Activated CD8-positive, alpha-beta T cell treated with anti-CD3 and anti-CD28 coated beads for 36 hours (primary cell): Measurements from ENCODE around the gene KPTN. TPM values are rescaled to one million over a fixed set of nuclear protein-coding genes. Genes with fewer than 3 reads are reported as not detected.

Experiments
- ATAC-seq: fragments of 200-7000 bp; cut with Tn5 transposase; one replicate; pipeline ENCODE4 v1.10.0; 2021; ENCODE audit warnings: mild to moderate bottlenecking, moderate library complexity
- CTCF ChIA-PET: fragments of 350-600 bp; sonication (Branson Sonifier 250); formaldehyde crosslinking; loops from one replicate; lab custom pipeline; 2021; ENCODE audit warnings: antibody characterized with exemption; lab: Charles Lee
- POLR2A ChIA-PET: fragments of 350-600 bp; sonication (Branson Sonifier 250); formaldehyde crosslinking; loops from one replicate; lab custom pipeline; 2021; ENCODE audit warnings: antibody characterized with exemption; lab: Charles Lee
- DNase-seq: peaks from one replicate; pipeline ENCODE4 v3.0.0-alpha.2; 2020
- H3K27ac Mint-ChIP-seq: one replicate; pipeline ENCODE4 v1.8.0; 2021; ENCODE audit warnings: mild to moderate bottlenecking, mixed read lengths
- H3K27me3 Mint-ChIP-seq: one replicate; pipeline ENCODE4 v1.8.0; 2021; ENCODE audit warnings: mixed read lengths
- H3K36me3 Mint-ChIP-seq: one replicate; pipeline ENCODE4 v1.8.0; 2021; ENCODE audit warnings: low read depth, mixed read lengths
- H3K4me1 Mint-ChIP-seq: one replicate; pipeline ENCODE4 v1.8.0; 2021; ENCODE audit warnings: low read depth, mixed read lengths
- H3K4me3 Mint-ChIP-seq: one replicate; pipeline ENCODE4 v1.8.0; 2021; ENCODE audit warnings: mild to moderate bottlenecking, moderate library complexity, mixed read lengths
- H3K9me3 Mint-ChIP-seq: one replicate; pipeline ENCODE4 v1.8.0; 2021; ENCODE audit warnings: mixed read lengths
- intact Hi-C: fragments of 100-400 bp; cut with micrococcal nuclease; formaldehyde crosslinking; loops from one replicate; pipeline ENCODE4 v1.10.0; 2022
- total RNA-seq, 2 experiments: library from RNA; stranded (reverse); gene quantifications; one replicate each; pipeline ENCODE4 v1.2.3, GENCODE V29; 2021
- TF ChIP-seq, protein P1 (sequence below): fragments of 200-600 bp; IDR thresholded peaks from one replicate; pipeline ENCODE4 v1.8.0; 2022; ENCODE audit warnings: antibody characterized with exemption, mild to moderate bottlenecking

Gene KPTN
- total RNA-seq, 2 experiments from 2014 or later, result 10.4 to 11.0 TPM

DNA sequence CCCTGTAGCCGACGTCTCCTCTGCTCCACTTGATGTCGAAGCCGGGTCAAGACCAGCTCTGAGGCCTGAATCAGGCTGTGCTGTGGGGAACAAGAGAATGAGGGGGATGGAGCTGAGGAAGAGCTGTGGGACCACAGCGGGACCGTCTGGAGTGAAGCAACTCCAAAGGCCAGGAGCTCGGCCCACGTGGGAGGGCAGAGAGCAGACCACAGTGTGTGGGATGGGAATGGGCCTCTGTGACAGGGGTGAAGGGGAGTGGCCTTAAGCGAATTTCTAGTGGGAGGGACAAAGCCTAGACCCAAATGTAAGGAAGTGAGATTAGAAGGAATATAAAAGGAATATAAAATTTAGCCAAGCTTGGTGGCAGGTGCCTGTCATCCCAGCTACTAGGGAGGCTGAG, 8.6 kb downstream of the KPTN start:
- ATAC-seq, result no peak
- CTCF ChIA-PET, result interaction anchor here (2.0 to 2.3 kb wide), 2 partner anchors 8 to 39 kb away, joined by 6 to 10 read pairs; partner anchors contain the start of gene KPTN

DNA sequence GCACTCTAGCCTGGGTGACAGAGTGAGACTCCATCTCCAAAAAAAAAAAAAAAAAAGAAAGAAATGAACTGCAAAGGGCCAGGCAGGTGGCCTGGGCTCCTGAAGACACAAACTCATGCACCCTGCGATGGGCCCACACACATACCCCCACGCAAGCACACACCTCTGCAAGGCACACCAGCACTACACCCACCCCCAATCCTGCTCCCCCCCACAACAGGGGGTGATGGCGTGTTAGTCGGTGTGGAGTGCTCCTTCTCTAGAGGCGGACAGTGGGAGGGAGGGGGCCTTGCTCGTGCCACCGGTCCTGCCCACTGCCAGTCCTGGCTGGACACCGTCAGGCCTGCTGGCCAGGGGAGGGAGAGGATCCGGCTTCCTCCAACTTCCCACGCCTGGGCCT, 10.7 kb downstream of the KPTN start:
- intact Hi-C loops, result no loop called here
- Mint-ChIP-seq H3K9me3 (no peaks in the 10 kb centered on the region), H3K36me3 (peaks cover 1% of the 10 kb centered on the region), H3K4me3 (no peak overlapping the region), H3K27me3 (peaks cover 25% of the 10 kb centered on the region), H3K4me1 (peaks cover 11% of the 10 kb centered on the region), H3K27ac (no peak overlapping the region)
- TF ChIP-seq, protein P1, sequence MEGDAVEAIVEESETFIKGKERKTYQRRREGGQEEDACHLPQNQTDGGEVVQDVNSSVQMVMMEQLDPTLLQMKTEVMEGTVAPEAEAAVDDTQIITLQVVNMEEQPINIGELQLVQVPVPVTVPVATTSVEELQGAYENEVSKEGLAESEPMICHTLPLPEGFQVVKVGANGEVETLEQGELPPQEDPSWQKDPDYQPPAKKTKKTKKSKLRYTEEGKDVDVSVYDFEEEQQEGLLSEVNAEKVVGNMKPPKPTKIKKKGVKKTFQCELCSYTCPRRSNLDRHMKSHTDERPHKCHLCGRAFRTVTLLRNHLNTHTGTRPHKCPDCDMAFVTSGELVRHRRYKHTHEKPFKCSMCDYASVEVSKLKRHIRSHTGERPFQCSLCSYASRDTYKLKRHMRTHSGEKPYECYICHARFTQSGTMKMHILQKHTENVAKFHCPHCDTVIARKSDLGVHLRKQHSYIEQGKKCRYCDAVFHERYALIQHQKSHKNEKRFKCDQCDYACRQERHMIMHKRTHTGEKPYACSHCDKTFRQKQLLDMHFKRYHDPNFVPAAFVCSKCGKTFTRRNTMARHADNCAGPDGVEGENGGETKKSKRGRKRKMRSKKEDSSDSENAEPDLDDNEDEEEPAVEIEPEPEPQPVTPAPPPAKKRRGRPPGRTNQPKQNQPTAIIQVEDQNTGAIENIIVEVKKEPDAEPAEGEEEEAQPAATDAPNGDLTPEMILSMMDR, result no peak
- POLR2A ChIA-PET, result interaction anchor here (1.0 to 1.6 kb wide), 2 partner anchors 43 to 44 kb away, joined by 3 read pairs; no protein-coding TSS in a partner anchor
- CTCF ChIA-PET, result no interaction called here
- ATAC-seq (no peak), DNase-seq (no peak)

More for the DNA sequence above, 8.6 kb downstream of the KPTN start:
- Mint-ChIP-seq H3K9me3 (no peaks in the 10 kb centered on the region), H3K36me3 (peaks cover 1% of the 10 kb centered on the region), H3K4me1 (peaks cover 10% of the 10 kb centered on the region), H3K4me3 (no peak overlapping the region), H3K27ac (no peak overlapping the region), H3K27me3 (peaks cover 12% of the 10 kb centered on the region)
- TF ChIP-seq, protein P1, result no peak
- POLR2A ChIA-PET, result interaction anchor here (1.8 kb wide), 1 partner anchor 9 kb away, joined by 7 read pairs; the partner anchor contains the start of gene KPTN
- no peak for DNase-seq
- intact Hi-C loops, result no loop called here

DNA sequence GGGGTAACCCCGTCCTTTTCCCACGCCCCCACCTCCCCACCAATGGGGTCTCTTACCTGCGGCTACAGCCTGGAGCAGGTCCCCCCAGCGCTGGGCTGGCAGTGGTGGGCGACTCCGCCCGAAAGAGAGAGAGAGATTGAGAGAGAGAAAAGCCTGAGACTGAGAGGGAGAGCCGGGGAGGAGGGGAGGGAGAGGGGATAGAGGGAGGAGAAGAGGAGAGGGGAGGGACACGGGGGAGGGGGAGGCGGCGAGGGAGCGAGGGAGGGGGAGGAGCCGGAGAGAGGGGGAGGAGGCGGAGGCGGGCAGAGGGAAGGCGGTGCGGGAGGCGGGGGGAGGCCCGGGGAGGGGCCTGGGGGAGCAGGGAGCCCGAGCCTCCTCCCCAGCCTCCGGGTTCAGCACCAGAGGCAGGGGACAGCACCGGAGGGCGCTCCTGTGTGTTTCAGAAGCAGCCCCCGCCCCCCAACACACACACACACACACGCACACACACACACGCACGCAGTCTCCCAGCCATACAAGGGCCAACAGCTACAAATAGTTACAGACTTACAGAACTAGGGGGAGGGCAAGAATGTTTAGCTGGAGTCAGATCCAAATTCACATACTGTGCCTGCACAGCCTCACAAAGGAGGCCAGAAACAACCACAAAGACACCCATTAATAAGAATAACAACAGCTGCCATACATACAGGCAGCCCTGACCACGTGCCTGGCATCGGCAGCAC, 12.1 kb downstream of the KPTN start, which contains the start of gene SLC8A2:
Gene SLC8A2, minus strand, starts transcription at position 161 of the 725 bp plus-strand sequence. CDS start 5,490 bp downstream, outside the sequence.
- POLR2A ChIA-PET, result interaction anchor here (1.2 to 1.6 kb wide), 2 partner anchors 13 to 46 kb away, joined by 3 read pairs; no protein-coding TSS in a partner anchor
- intact Hi-C loops, result no loop called here
- Mint-ChIP-seq H3K4me3 (no peak within 1 kb of the TSS), H3K4me1 (peaks cover 11% of the 10 kb centered on the region), H3K36me3 (peaks cover 1% of the 10 kb centered on the region), H3K27ac (no peak within 1 kb of the TSS), H3K27me3 (peaks cover 33% of the 10 kb centered on the region), H3K9me3 (no peaks in the 10 kb centered on the region)
- CTCF ChIA-PET, result interaction anchor here (0.6 to 0.9 kb wide), 2 partner anchors 12 to 342 kb away, joined by 3 to 4 read pairs; partner anchors contain the start of gene KPTN
- DNase-seq, result peak; percentile 76
- TF ChIP-seq, protein P1, result no peak
- peak; percentile 90 for ATAC-seq

DNA sequence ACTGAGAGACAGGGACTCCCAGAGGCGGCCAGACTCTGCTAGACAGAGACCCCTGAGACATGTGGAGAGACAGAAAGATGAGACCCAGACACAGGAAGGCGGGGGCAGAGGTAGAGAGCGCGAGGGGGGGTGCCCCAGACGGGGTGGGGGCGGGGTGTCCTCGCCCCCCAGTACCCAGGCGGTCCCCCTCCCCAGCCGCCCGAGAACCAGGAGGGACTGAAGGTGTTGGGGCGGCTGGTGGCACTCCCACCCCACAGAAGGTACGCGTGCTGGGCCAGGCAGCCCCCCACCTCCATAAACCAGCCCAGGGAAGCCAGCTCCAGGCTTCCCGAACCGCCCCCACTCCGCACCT, 12.7 kb downstream of the KPTN start:
- TF ChIP-seq, protein P1, result no peak
- H3K9me3 Mint-ChIP-seq, result no peaks in the 10 kb centered on the region
- peaks cover 34% of the 10 kb centered on the region for H3K27me3 Mint-ChIP-seq
- ChIA-PET POLR2A (interaction anchor here (1.2 kb wide), 1 partner anchor 14 kb away, joined by 3 read pairs; no protein-coding TSS in a partner anchor), CTCF (interaction anchor here (2.0 kb wide), 1 partner anchor 12 kb away, joined by 5 read pairs; the partner anchor contains the start of gene KPTN)
- peaks cover 11% of the 10 kb centered on the region for H3K4me1 Mint-ChIP-seq
- H3K36me3 Mint-ChIP-seq, result peaks cover 1% of the 10 kb centered on the region
- H3K4me3 Mint-ChIP-seq, result no peak overlapping the region
- no peak for ATAC-seq
- no peak overlapping the region for H3K27ac Mint-ChIP-seq
- intact Hi-C loops, result no loop called here
- no peak for DNase-seq
